HepG2 (cell line): ENCODE results near the gene BCAP29. TPM values are rescaled to one million over a fixed set of nuclear protein-coding genes. Genes with fewer than 3 reads are reported as not detected.

Experiments used
- E2F2 ChIP-seq: sonication (generic); formaldehyde crosslinking; IDR thresholded peaks from 2 replicates; pipeline ENCODE4 v1.4.0; 2020; ENCODE audit warnings: missing genetic modification reagents, borderline replicate concordance
- MXI1 ChIP-seq: IDR thresholded peaks from 3 replicates; pipeline ENCODE4 v1.6.1; 2012; ENCODE audit warnings: low read depth, low read length, inconsistent platforms, borderline replicate concordance
- STAT6 ChIP-seq: sonication (generic); formaldehyde crosslinking; IDR thresholded peaks from 2 replicates; pipeline ENCODE4 v1.4.0; 2020; ENCODE audit warnings: missing genetic modification reagents, mild to moderate bottlenecking, borderline replicate concordance
- ZNF335 ChIP-seq: sonication (generic); formaldehyde crosslinking; IDR thresholded peaks from 2 replicates; pipeline ENCODE4 v1.4.0; 2020; ENCODE audit warnings: missing genetic modification reagents
- ZNF687 ChIP-seq: sonication (generic); formaldehyde crosslinking; IDR thresholded peaks from 2 replicates; pipeline ENCODE4 v1.5.1; 2020; ENCODE audit warnings: mild to moderate bottlenecking, missing genetic modification reagents, moderate library complexity
- polyA plus RNA-seq, 8 experiments: library from polyadenylated mRNA; depleted of rRNA in 3 of 8; stranded (reverse) in 7 of 8; unstranded in 1 of 8; fragments of >200 nt; fragmentation: Illumina TruSeq in 4 of 8; extraction: Trizol in 4 of 8; gene quantifications; 2 replicates each; pipeline versions ENCODE4 v1.2.1 to v1.2.3, GENCODE V29; 2011 to 2016; ENCODE audit warnings: low read depth in 4 of 8, missing spikeins in 1 of 8, mixed read lengths in 1 of 8; ENCODE audit not compliant: insufficient read depth in 1 of 8
- total RNA-seq, 5 experiments: library from RNA; depleted of rRNA; stranded (reverse); fragments of >200 nt; fragmentation: Illumina TruSeq; extraction: Trizol; gene quantifications; 2 replicates each; pipeline ENCODE4 v1.2.3, GENCODE V29; 2016; ENCODE audit warnings: low read depth in 1 of 5
- TF ChIP-seq, protein P1 (sequence below): IDR thresholded peaks from 2 replicates; pipeline ENCODE4 v1.6.1; 2016; ENCODE audit warnings: low read depth, borderline replicate concordance

The BCAP29 gene
- total and polyA plus RNA-seq, 2 of the 13 experiments (the other 11 are each of a cell fraction or from before 2014, with no cell fraction given) = 15.3 to 35.6 TPM

- no peak for TF ChIP-seq ZNF687 (CRISPR knock-in tag)
- no peak for TF ChIP-seq MXI1
- TF ChIP-seq ZNF335 (CRISPR knock-in tag) = no peak
- no peak for TF ChIP-seq E2F2 (CRISPR knock-in tag)
- TF ChIP-seq, protein P1, sequence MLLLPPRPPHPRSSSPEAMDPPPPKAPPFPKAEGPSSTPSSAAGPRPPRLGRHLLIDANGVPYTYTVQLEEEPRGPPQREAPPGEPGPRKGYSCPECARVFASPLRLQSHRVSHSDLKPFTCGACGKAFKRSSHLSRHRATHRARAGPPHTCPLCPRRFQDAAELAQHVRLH (CRISPR knock-in tag) = no peak
- TF ChIP-seq STAT6 (CRISPR knock-in tag) = no peak
Measured at GRCh38 chr7:107613948-107614347, 33.9 kb downstream of the BCAP29 start (continued).
